Stimulated activated CD4-positive, alpha-beta T cell treated with anti-CD3 and anti-CD28 coated beads, TNF-alpha, amount 100 ng/mL, for 24 hours (primary cell): ENCODE data around the gene C19orf44.
A peak's percentile ranks its signal among the peaks of the same experiment; 100 is the strongest.
"Not testable (repeated sequence)": the region's sequence is repeated elsewhere in the genome, so short reads cannot be mapped to it uniquely, and the experiment has no call there.

Experiments used
- DNase-seq, 3 experiments: peaks; one replicate each; pipeline ENCODE4 v3.0.0-alpha.2; 2020; ENCODE audit warnings: low read depth in 3 of 3

The C19orf44 gene

GRCh38 chr19:16467581-16467980, 28.6 kb upstream of the C19orf44 start:
- DNase-seq: no peak

GRCh38 chr19:16470541-16470910, 25.7 kb upstream of the C19orf44 start:
- DNase-seq: no peak

GRCh38 chr19:16470911-16471811, 25.0 kb upstream of the C19orf44 start:
- peak in 2 of 3 experiments; percentile 3 to 29 for DNase-seq

GRCh38 chr19:16472559-16472899, 23.7 kb upstream of the C19orf44 start:
- not testable (repeated sequence) for DNase-seq

- no peak for DNase-seq
These were observed 23.2 kb upstream of the C19orf44 start for GRCh38 chr19:16472992-16473391.

GRCh38 chr19:16473875-16474392, 22.3 kb upstream of the C19orf44 start:
- DNase-seq: no peak

GRCh38 chr19:16476401-16476800, 19.8 kb upstream of the C19orf44 start:
- DNase-seq: no peak

GRCh38 chr19:16477311-16477710, 18.9 kb upstream of the C19orf44 start:
- no peak for DNase-seq

GRCh38 chr19:16482745-16483144, 13.4 kb upstream of the C19orf44 start:
- no peak for DNase-seq

- not testable (repeated sequence) for DNase-seq
These were observed 9.7 kb upstream of the C19orf44 start for GRCh38 chr19:16486476-16486875.

GRCh38 chr19:16496613-16496983, 404 bp downstream of the C19orf44 start:
- no peak for DNase-seq

- no peak for DNase-seq
These were observed 848 bp downstream of the C19orf44 start for GRCh38 chr19:16497042-16497441.

GRCh38 chr19:16497837-16498236, 1.6 kb downstream of the C19orf44 start:
- DNase-seq: no peak

GRCh38 chr19:16504271-16504670, 8.1 kb downstream of the C19orf44 start:
- DNase-seq: no peak

GRCh38 chr19:16506161-16506560, 10.0 kb downstream of the C19orf44 start:
- not testable (repeated sequence) for DNase-seq

- no peak for DNase-seq
These were observed 10.8 kb downstream of the C19orf44 start for GRCh38 chr19:16506961-16507360.

GRCh38 chr19:16508546-16508945, 12.4 kb downstream of the C19orf44 start:
- no peak for DNase-seq

- no peak for DNase-seq
These were observed 13.2 kb downstream of the C19orf44 start for GRCh38 chr19:16509141-16510061.

- not testable (repeated sequence) for DNase-seq
These were observed 16.4 kb downstream of the C19orf44 start for GRCh38 chr19:16512611-16513010.

- DNase-seq: no peak
These were observed 18.3 kb downstream of the C19orf44 start for GRCh38 chr19:16514383-16515019.

GRCh38 chr19:16516381-16516780, 20.2 kb downstream of the C19orf44 start:
- DNase-seq: no peak
